HG02870 (cell line): Measurements from ENCODE around the gene DCTD.

Experiments used
- ATAC-seq: cut with Tn5 transposase; IDR thresholded peaks from one replicate; pipeline ENCODE4 v1.9.1; 2021; ENCODE audit warnings: mild to moderate bottlenecking, moderate library complexity; ENCODE audit not compliant: unreplicated experiment

The DCTD gene

DNA sequence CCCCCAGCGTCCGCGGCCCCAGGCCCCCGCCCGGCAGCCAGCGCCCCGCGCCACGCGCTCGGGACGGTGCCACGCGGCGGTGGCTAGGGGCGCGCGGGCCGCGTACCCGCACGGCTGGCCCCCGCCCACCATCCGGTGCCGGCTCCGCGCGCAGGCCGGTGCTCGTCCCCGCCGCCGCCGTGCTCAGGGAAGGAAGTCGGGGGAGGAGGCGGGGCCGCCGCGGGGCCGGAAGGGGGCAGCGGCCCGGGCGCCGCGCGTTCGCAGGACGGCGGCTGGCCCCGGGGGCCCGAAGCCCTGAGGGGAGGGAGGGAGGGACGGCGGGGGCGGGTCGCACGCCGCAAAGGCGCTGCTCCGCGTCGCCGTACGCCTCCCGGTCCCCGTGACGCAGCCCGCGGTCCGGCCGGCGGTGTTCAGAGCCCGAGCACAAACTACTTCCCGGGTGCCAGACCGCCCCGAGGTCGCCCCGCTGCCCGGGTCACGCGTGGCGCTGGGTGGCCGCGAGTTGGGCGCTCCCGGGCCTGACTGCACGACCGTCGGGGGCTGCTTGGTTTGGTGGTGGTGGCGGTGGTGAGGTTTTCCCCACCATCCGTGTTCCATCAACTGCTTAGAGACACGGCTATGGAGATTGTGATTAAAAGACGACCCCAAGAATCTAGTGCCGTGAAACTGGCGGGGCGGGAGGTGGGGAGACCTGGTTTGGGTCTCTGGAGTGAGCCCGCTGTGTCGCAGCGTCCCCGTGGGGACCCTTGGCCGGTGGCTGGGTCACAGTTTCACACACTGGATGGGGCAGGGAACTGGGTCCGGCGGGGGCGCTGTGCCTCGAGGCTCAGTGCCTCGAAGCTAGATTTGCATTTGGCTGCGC lies at the start of gene DCTD:
TSS of gene DCTD (minus strand) at position 205 of the 862 bp plus-strand sequence. CDS start 1,818 bp downstream, outside the sequence.
- peak; percentile 81 for ATAC-seq

- ATAC-seq: no peak
These were observed 43.6 kb upstream of the DCTD start for GRCh38 chr4:182960746-182961145.

DNA sequence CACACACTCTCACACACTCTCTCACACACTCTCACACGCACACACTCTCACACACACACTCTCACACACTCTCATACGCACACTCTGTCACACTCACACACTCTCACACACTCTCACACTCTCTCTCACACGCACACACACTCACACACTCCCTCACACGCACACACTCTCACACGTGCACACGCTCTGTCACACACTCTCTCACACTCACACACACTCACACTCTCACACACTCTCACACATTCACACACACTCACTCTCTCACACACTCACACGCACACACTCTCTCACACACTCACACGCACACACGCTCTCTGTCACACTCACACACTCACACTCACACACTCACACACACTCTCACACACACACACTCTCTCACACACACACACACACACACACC lies 43.0 kb upstream of the DCTD start:
- no peak for ATAC-seq

DNA sequence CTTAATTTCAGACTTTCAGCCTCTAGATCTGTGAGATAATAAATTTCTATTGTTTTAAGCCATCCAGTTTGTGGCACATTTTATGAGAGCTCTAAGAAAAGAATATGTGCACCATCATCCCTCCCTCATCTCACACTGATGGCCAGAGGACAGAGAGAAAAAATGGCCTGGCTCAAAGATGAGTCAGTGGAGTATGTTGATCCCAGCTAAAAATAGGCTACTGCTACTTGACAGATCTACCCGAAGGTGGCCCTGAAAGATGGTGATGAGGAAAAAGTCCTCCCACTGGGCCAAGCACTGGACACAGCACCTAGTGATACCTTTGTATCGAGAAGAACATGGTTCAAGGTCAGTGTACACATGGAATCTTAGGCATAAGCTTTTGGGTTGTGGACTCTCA lies 38.2 kb upstream of the DCTD start:
- no peak for ATAC-seq

- ATAC-seq: no peak
These were observed 27.5 kb upstream of the DCTD start for GRCh38 chr4:182944484-182945213.

DNA sequence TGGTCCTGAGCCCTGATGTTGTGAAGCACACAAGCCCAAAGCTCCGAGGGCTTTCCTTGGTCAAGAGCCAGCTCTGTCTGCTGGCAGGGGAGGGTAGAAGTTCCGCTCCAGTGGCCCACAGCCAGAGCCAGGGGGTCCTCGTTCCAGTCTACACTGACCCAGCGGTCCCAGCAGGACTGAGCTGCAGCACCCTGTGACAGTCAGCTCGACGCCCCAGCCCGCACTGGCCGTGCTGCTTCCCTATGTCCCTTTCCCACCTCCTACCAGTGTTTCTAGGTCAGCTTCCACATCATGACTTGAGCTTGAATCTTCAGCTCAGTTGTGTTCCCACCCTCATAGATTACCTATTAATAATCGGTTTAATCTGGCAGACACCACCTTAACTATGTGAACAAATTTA lies 22.5 kb upstream of the DCTD start:
- ATAC-seq: no peak

DNA sequence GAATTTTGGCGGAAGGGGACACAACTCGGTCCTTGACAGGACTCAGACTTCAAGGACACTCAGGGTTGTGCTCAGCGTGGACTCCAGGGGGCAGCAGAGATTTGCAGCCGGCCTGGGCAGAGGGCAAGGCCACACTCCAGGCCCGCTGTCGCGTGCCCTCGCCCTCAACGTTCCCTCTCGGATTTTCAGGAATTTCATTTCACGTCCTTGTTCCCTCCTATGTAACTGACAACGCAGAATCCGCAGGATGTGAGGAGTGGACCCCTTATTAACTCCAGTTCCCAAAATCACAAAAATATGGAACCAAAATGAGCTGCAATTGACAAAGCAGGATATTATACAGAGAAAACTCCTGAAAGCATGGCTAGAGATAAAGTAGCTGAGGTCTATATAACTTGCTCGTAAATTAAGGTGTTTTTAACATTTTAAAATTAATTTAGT lies 21.0 kb upstream of the DCTD start:
- ATAC-seq: peak; percentile 98

- peak; percentile 31 for ATAC-seq
These were observed 20.4 kb upstream of the DCTD start for GRCh38 chr4:182937268-182938204.

GRCh38 chr4:182932651-182933050 lies 15.5 kb upstream of the DCTD start:
- no peak for ATAC-seq

DNA sequence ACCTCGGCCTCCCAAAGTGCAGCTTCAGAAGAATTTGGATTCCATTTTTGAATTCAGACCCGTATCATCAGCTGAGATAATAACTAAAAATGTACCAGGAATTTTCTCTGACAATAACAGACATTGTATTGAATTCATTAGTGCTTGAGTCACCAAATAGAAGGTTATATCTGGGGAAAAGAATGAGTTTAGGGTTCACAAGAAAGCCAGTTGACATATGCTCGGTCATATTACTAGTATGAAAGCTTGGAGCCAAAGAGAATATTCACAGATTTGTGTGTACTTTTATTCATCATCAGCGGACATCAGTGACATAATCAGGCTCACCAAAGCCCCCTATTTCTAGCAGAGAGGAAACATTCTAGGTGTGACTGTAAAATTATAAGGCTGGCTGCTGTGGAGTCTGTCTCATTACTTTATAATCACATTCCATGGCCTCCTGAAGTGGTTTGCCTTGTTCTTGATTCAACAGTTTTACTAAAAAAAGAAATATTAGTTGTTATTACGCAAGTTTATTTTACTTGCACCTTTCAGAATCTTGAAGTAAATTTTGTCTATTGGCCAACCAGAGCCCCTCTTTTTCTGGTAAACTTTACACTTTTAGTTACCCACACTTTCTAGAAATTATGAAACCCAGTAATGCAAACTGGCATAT lies 14.6 kb upstream of the DCTD start:
- ATAC-seq: no peak

- ATAC-seq: no peak
These were observed 13.7 kb upstream of the DCTD start for GRCh38 chr4:182930889-182931288.

DNA sequence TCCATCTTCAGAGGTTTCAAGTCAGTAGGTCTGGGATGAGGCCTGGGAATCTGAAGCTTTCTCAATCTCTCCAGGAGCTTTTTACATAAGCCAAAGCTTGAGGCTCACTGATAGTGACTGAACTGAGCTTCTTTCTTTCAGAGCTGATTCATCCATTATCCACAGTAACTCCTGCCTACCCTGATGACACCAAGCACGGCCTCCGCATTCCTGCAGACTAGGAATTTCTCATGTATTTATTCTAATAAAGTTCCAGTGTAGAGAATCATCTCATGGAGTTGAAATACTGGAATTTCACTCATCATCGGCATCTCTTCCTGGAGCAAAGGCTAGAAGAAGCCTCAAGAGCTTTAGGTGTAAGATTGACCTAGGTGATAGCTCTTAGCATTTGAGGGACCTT lies 12.1 kb upstream of the DCTD start:
- no peak for ATAC-seq

DNA sequence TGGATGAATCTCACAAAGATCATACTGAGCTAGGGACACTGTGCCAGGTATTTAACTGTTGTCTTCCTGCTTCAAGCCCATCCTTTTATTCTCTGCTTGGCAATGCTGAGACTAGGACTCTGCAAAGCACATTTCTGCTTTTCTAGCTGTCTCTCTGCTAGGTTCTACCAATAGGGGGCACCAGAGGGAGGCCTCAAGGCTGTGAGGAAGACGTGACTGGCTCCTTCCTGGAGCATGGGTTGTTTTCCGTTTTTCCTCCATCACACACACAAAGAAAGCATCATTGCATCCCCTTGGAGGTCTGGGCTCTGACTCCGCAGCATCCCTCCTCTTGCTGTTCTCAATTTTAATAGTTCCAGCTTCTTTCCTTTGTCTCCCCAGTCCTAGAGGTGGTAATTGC lies 10.9 kb upstream of the DCTD start:
- no peak for ATAC-seq

GRCh38 chr4:182927505-182927904 lies 10.3 kb upstream of the DCTD start:
- ATAC-seq: no peak

GRCh38 chr4:182925855-182926254 lies 8.7 kb upstream of the DCTD start:
- ATAC-seq: no peak

GRCh38 chr4:182925298-182925757 lies 8.1 kb upstream of the DCTD start:
- peak; percentile 100 for ATAC-seq

- no peak for ATAC-seq
These were observed 7.3 kb upstream of the DCTD start for GRCh38 chr4:182924497-182924896.

DNA sequence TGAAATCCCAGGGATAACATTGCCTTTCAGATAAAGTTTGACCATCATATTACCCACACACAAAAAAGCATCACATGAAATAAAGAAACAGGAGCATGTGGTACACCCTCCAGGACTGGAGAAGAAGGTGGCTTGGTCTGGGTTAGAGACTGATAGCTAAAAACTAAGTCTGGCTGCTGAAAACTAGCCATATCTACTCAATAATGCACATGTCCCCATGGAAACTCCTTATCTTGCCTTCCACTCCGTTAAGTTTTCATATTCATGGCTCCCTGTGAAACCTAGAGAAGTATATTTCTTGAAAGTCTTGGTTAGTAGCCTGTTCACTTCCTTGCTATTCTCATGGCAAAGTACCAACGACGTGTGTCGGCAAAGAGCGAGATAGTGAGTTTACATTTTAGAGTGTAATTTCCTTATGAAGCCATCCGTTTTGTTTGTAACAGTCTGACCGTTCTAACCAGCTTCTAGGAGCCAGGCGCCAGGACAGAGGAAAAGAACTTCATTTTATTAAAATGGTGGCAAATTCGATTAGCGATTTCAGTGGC lies 6.7 kb upstream of the DCTD start:
- ATAC-seq: no peak

GRCh38 chr4:182923366-182923765 lies 6.2 kb upstream of the DCTD start:
- ATAC-seq: no peak
